DND-41 (cell line): ENCODE measurements around the gene SLC35C1.

Experiments
- ATAC-seq: fragments of 200-7000 bp; cut with Tn5 transposase; 3 replicates; pipeline ENCODE4 v1.9.1; 2021; ENCODE audit warnings: low read depth; ENCODE audit not compliant: insufficient read depth
- DNase-seq: peaks from one replicate; pipeline ENCODE4 v3.0.0-alpha.2; 2020
- H2AFZ ChIP-seq: 2 replicates; pipeline ENCODE4 v1.6.0; 2012; ENCODE audit warnings: low read depth, low read length
- H3K27ac ChIP-seq: 2 replicates; pipeline ENCODE4 v1.5.1; 2012; ENCODE audit warnings: low read length, inconsistent platforms
- H3K27me3 ChIP-seq: fragments of 200-600 bp; sonication (generic); 2 replicates; pipeline ENCODE4 v1.6.0; 2012; ENCODE audit warnings: low read length, mild to moderate bottlenecking, inconsistent platforms; ENCODE audit not compliant: insufficient read depth, poor library complexity
- H3K36me3 ChIP-seq: 2 replicates; pipeline ENCODE4 v1.5.1; 2012; ENCODE audit warnings: low read length, inconsistent platforms; ENCODE audit not compliant: insufficient read depth
- H3K4me1 ChIP-seq: 2 replicates; pipeline ENCODE4 v1.5.1; 2012; ENCODE audit warnings: mild to moderate bottlenecking, low read length; ENCODE audit not compliant: insufficient read depth
- H3K4me2 ChIP-seq: 2 replicates; pipeline ENCODE4 v1.6.0; 2012; ENCODE audit warnings: mild to moderate bottlenecking, moderate library complexity, low read length, inconsistent platforms; ENCODE audit not compliant: insufficient read depth
- H3K4me3 ChIP-seq, 2 experiments: fragments of 200-600 bp in 1 of 2; shearing (Covaris generic) in 1 of 2; 2 replicates each; pipeline ENCODE4 v1.5.1; 2012 to 2016; ENCODE audit warnings: inconsistent platforms in 2 of 2, low read length in 2 of 2, mild to moderate bottlenecking in 2 of 2, low read depth in 1 of 2, moderate library complexity in 1 of 2
- H3K79me2 ChIP-seq: 2 replicates; pipeline ENCODE4 v1.6.0; 2012; ENCODE audit warnings: low read length, inconsistent platforms; ENCODE audit not compliant: insufficient read depth
- H3K9ac ChIP-seq: 2 replicates; pipeline ENCODE4 v1.6.0; 2012; ENCODE audit warnings: low read depth, mild to moderate bottlenecking, inconsistent platforms, low read length, moderate library complexity
- H3K9me3 ChIP-seq: 2 replicates; pipeline ENCODE4 v1.5.1; 2012; ENCODE audit warnings: low read length, moderate library complexity, mild to moderate bottlenecking, inconsistent platforms; ENCODE audit not compliant: insufficient read depth, severe bottlenecking
- H4K20me1 ChIP-seq: 2 replicates; pipeline ENCODE4 v1.6.0; 2012; ENCODE audit warnings: low read length; ENCODE audit not compliant: insufficient read depth
- EZH2 ChIP-seq: IDR thresholded peaks from 3 replicates; pipeline ENCODE4 v1.6.1; 2012; ENCODE audit warnings: borderline replicate concordance, low read depth, mild to moderate bottlenecking, moderate library complexity, low read length, inconsistent platforms; ENCODE audit not compliant: severe bottlenecking
- TF ChIP-seq, protein P1 (sequence below): IDR thresholded peaks from 2 replicates; pipeline ENCODE4 v1.5.1; 2012; ENCODE audit warnings: borderline replicate concordance, low read length, moderate library complexity, mild to moderate bottlenecking; ENCODE audit not compliant: poor library complexity, severe bottlenecking; ENCODE audit errors: extremely low read depth

Gene SLC35C1

DNA sequence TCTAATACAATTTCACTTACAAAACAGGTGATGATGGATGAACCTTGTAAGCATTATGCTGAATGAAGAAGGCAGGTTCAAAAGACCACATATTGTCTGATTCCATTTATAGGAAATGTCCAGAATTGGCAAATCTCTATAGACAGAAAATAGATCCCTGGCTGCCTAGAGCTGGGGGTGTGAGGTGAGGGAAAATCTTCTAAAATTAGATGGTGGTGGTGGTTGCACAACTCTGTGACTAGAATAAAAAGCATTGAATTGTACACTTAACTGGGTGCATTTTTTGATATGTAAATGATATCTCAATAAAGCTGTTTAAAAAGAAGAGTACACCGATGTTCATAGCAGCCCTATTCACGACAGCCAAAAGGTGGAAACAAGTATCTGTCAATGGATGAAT is 25.6 kb downstream of the SLC35C1 start:
- H3K4me2 ChIP-seq, result no peak overlapping the region
- no peak overlapping the region for H2AFZ ChIP-seq
- DNase-seq (no peak), ATAC-seq (no peak)
- no peak for TF ChIP-seq EZH2
- TF ChIP-seq, protein P1, sequence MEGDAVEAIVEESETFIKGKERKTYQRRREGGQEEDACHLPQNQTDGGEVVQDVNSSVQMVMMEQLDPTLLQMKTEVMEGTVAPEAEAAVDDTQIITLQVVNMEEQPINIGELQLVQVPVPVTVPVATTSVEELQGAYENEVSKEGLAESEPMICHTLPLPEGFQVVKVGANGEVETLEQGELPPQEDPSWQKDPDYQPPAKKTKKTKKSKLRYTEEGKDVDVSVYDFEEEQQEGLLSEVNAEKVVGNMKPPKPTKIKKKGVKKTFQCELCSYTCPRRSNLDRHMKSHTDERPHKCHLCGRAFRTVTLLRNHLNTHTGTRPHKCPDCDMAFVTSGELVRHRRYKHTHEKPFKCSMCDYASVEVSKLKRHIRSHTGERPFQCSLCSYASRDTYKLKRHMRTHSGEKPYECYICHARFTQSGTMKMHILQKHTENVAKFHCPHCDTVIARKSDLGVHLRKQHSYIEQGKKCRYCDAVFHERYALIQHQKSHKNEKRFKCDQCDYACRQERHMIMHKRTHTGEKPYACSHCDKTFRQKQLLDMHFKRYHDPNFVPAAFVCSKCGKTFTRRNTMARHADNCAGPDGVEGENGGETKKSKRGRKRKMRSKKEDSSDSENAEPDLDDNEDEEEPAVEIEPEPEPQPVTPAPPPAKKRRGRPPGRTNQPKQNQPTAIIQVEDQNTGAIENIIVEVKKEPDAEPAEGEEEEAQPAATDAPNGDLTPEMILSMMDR, result no peak
- H3K27me3 ChIP-seq, result no peaks in the 10 kb centered on the region
- H3K9me3 ChIP-seq, result no peaks in the 10 kb centered on the region
- H3K9ac ChIP-seq, result no peak overlapping the region
- H3K36me3 ChIP-seq, result no peaks in the 10 kb centered on the region
- peaks cover 2% of the 10 kb centered on the region for H3K79me2 ChIP-seq
- no peaks in the 10 kb centered on the region for H4K20me1 ChIP-seq
- peaks cover 32% of the 10 kb centered on the region for H3K4me1 ChIP-seq
- H3K27ac ChIP-seq, result no peak overlapping the region
- H3K4me3 ChIP-seq, result no peak overlapping the region

DNA sequence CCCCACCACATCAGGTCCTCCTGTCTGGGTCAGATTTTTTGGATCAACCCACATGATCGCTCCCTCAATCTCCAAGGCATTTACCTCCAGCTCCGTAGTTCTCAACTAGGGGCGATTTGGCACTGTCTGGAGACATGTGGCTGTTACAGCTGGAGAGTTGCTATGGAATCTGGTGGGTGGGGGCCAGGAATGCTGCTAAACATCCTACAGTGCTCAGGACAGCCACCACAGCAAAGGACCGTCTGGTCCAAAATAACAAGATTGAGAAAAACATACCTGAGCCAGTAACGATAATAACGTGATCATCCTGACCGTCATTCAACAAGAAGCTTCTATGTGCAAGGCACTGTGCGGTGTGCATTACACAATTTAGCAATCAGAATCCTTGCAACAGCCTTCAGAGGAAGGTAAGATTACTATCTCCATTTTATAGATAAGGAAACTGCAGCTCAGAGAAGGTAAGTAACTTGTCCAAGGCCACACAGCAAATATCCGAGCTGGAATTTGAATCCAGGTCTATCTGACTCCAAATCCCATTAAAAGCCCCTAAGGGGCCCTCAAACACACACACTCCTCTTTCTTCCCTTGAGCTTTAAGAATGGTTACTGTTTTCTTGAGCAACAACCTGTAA is 28.0 kb downstream of the SLC35C1 start:
- ATAC-seq (no peak), DNase-seq (no peak)
- Histone ChIP-seq H4K20me1 (no peaks in the 10 kb centered on the region), H3K9ac (peak overlapping the region; percentile 59; the same call in 1 of the 2 replicates), H2AFZ (peak overlapping the region; percentile 16; the same call in 1 of the 2 replicates), H3K4me1 (peaks cover 34% of the 10 kb centered on the region), H3K9me3 (no peaks in the 10 kb centered on the region), H3K4me3 (peak overlapping the region in 1 of 2 experiments; percentile 63; a peak in 1 of 4 replicates), H3K27me3 (no peaks in the 10 kb centered on the region), H3K4me2 (peak overlapping the region; percentile 78), H3K79me2 (peaks cover 2% of the 10 kb centered on the region), H3K27ac (peak overlapping the region; percentile 97), H3K36me3 (no peaks in the 10 kb centered on the region)
- TF ChIP-seq EZH2, result no peak
- TF ChIP-seq, protein P1, result no peak

DNA sequence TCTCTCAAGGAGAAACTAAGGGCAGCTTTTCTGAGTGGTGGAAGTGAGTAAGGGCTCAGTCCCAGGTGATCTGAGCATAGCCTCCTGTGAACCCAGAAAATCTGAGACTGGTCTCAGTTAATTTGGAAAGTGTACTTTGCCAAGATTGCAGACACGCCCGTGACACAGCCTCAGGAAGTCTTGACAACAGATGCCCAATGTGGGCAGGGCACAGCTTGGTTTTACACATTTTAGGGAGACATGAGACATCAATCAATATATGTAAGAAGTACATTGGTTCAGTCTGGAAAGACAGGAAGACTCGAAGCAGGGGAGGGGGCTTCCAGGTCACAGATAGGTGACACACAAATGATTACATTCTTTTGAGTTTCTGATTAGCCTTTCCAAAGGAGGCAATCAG is 28.8 kb downstream of the SLC35C1 start:
- ATAC-seq, result peak; percentile 21
- H3K9ac ChIP-seq, result peak overlapping the region; percentile 59
- peak overlapping the region; percentile 97 for H3K27ac ChIP-seq
- peak; percentile 56 for DNase-seq
- H3K79me2 ChIP-seq, result peaks cover 2% of the 10 kb centered on the region
- peak overlapping the region; percentile 78 for H3K4me2 ChIP-seq
- H3K4me3 ChIP-seq, result peak overlapping the region in 1 of 2 experiments; percentile 63; a peak in 3 of 4 replicates
- H3K4me1 ChIP-seq, result peaks cover 34% of the 10 kb centered on the region
- no peaks in the 10 kb centered on the region for H3K9me3 ChIP-seq
- peak overlapping the region; percentile 95 for H2AFZ ChIP-seq
- H3K27me3 ChIP-seq, result no peaks in the 10 kb centered on the region
- H3K36me3 ChIP-seq, result no peaks in the 10 kb centered on the region
- TF ChIP-seq EZH2, result no peak
- TF ChIP-seq, protein P1, result no peak
- H4K20me1 ChIP-seq, result no peaks in the 10 kb centered on the region
